Measurements from ENCODE around the gene FGF9. TPM values are rescaled to one million over a fixed set of nuclear protein-coding genes. Genes with fewer than 3 reads are reported as not detected.

Gene FGF9
- total and polyA plus RNA-seq, 10 of the 15 experiments (the other 5 are each of a cell fraction or from before 2014, with no cell fraction given): 0.05 to 1.5 (median 0.83) TPM

GRCh38 chr13:21632196-21632595, 38.7 kb upstream of the FGF9 start:
- no peak for FAIRE-seq
- H3K4me3 ChIP-seq: no peak overlapping the region

More at GRCh38 chr13:21632196-21632595, 38.7 kb upstream of the FGF9 start:
- no peaks in the 10 kb centered on the region for H3K36me3 ChIP-seq (ENCODE audit: control insufficient read depth in 2 of 2, insufficient read depth in 2 of 2, low read length in 1 of 2)
- H3K79me2 ChIP-seq (ENCODE audit: control insufficient read depth, insufficient read depth, low read length): no peaks in the 10 kb centered on the region
- no peaks in the 10 kb centered on the region for H3K4me1 ChIP-seq (ENCODE audit: control insufficient read depth, insufficient read depth, low read length)
- RAD21 ChIA-PET (ENCODE audit: unreplicated experiment): no interaction called here
- H3K27me3 ChIP-seq (replicated peaks in 1 of 2; ENCODE audit: control insufficient read depth in 2 of 2, insufficient read depth in 2 of 2, low read length in 1 of 2): no peaks in the 10 kb centered on the region
- in situ Hi-C loops (cut with MboI) (loop anchor here (25.0 kb wide), 1 partner anchor 1155 kb away; no protein-coding TSS in a partner anchor), intact Hi-C loops (cut with micrococcal nuclease; ENCODE audit: unreplicated experiment) (loop anchor here (10.0 kb wide), 2 partner anchors 123 to 1123 kb away; no protein-coding TSS in a partner anchor)
- no TSS peak for BruUV-seq (replicated peaks)
- no peaks in the 10 kb centered on the region for H4K20me1 ChIP-seq (ENCODE audit: control insufficient read depth, insufficient read depth)
- TF ChIP-seq RCOR1 (conservative IDR thresholded peaks at IDR 0.05; ENCODE audit: low read depth, low read length) (no peak), IKZF1 (conservative IDR thresholded peaks at IDR 0.05) (no peak), SUZ12 (IDR thresholded peaks at IDR 0.05; ENCODE audit: unreplicated experiment) (no peak), FOXM1 (IDR thresholded peaks at IDR 0.05; ENCODE audit: low read depth, low read length) (no peak), ETV6 (conservative IDR thresholded peaks at IDR 0.05 in 1 of 2, IDR thresholded peaks at IDR 0.05 in 1 of 2; ENCODE audit: borderline replicate concordance in 1 of 2, low read depth in 1 of 2) (no peak), CEBPZ (IDR thresholded peaks at IDR 0.05; ENCODE audit: low read depth, low read length) (no peak), KLF5 (IDR thresholded peaks at IDR 0.05; ENCODE audit: partially characterized antibody) (no peak), BCLAF1 (IDR thresholded peaks at IDR 0.05) (no peak), SP1 (IDR thresholded peaks at IDR 0.05; ENCODE audit: low read depth, low read length) (no peak), POLR2AphosphoS5 (IDR thresholded peaks at IDR 0.05; ENCODE audit: low read length) (no peak), ZNF622 (IDR thresholded peaks at IDR 0.05) (no peak), RFX5 (IDR thresholded peaks at IDR 0.05; ENCODE audit: low read depth, low read length) (no peak), TCF12 (IDR thresholded peaks at IDR 0.05; ENCODE audit: low read depth, low read length) (no peak), NFYB (IDR thresholded peaks at IDR 0.05; ENCODE audit: insufficient read depth, low read depth, low read length) (no peak)
- no peak overlapping the region for H2AFZ ChIP-seq (ENCODE audit: control insufficient read depth, low read depth, low read length)
- no peaks in the 10 kb centered on the region for H3K9me3 ChIP-seq (replicated peaks; ENCODE audit: control insufficient read depth, insufficient read depth, low read length)
- POLR2A ChIA-PET: no interaction called here
- no peak overlapping the region for H3K9ac ChIP-seq (ENCODE audit: control insufficient read depth, insufficient read depth, low read length)
- no peak overlapping the region for H3K27ac ChIP-seq (ENCODE audit: control insufficient read depth, insufficient read depth)
- SMC1A ChIA-PET (ENCODE audit: uncharacterized antibody, unreplicated experiment): no interaction called here
- no peak for DNase-seq (ENCODE audit: low read depth, low spot score)
- no peak for ATAC-seq
- no peak overlapping the region for H3K4me2 ChIP-seq (ENCODE audit: control insufficient read depth, insufficient read depth)
- CTCF ChIA-PET: no interaction called here

Measured in GM12878 (cell line).